Fibroblast of lung (primary cell): ENCODE data around the gene EYS. TPM values are rescaled to one million over a fixed set of nuclear protein-coding genes. Genes with fewer than 3 reads are reported as not detected.

Source experiments
- DNase-seq, 2 donors: peaks; one replicate each; pipeline versions ENCODE4 v3.0.0 to v3.0.0-alpha.2; 2010; ENCODE audit warnings: low read depth in 2 of 2
- H2AFZ ChIP-seq: 2 replicates; pipeline ENCODE4 v1.5.1; 2012; ENCODE audit warnings: low read length, control low read depth, inconsistent platforms
- H3K27ac ChIP-seq: 2 replicates; pipeline ENCODE4 v1.5.1; 2011; ENCODE audit warnings: low read length, control low read depth; ENCODE audit not compliant: insufficient read depth
- H3K27me3 ChIP-seq: 2 replicates; pipeline ENCODE4 v1.5.1; 2011; ENCODE audit warnings: mild to moderate bottlenecking, low read length; ENCODE audit not compliant: control insufficient read depth, insufficient read depth
- H3K36me3 ChIP-seq: 2 replicates; pipeline ENCODE4 v1.5.1; 2011; ENCODE audit warnings: low read length; ENCODE audit not compliant: control insufficient read depth, insufficient read depth
- H3K4me1 ChIP-seq: 2 replicates; pipeline ENCODE4 v1.5.1; 2011; ENCODE audit warnings: low read length; ENCODE audit not compliant: control insufficient read depth, insufficient read depth; ENCODE audit errors: extremely low read depth
- H3K4me2 ChIP-seq: 2 replicates; pipeline ENCODE4 v1.5.1; 2011; ENCODE audit warnings: low read length, control low read depth; ENCODE audit not compliant: insufficient read depth; ENCODE audit errors: extremely low read depth
- H3K4me3 ChIP-seq, 4 experiments: fragments of 200-600 bp in 1 of 4; sonication (generic) in 1 of 4; replicated peaks in 1 of 4; 2 replicates each; pipeline ENCODE4 v1.5.1; 2011 to 2016; ENCODE audit warnings: low read length in 4 of 4, low read depth in 3 of 4, mild to moderate bottlenecking in 3 of 4, control low read depth in 2 of 4, inconsistent platforms in 1 of 4, mixed read lengths in 1 of 4; ENCODE audit not compliant: insufficient read depth in 1 of 4; ENCODE audit errors: control extremely low read depth in 1 of 4
- H3K79me2 ChIP-seq: 2 replicates; pipeline ENCODE4 v1.5.1; 2012; ENCODE audit warnings: mild to moderate bottlenecking, low read length, inconsistent platforms; ENCODE audit not compliant: control insufficient read depth, insufficient read depth
- H3K9ac ChIP-seq: 2 replicates; pipeline ENCODE4 v1.5.1; 2011; ENCODE audit warnings: mild to moderate bottlenecking, low read length, control low read depth; ENCODE audit not compliant: insufficient read depth
- H3K9me3 ChIP-seq: 2 replicates; pipeline ENCODE4 v1.5.1; 2012; ENCODE audit warnings: low read depth, low read length; ENCODE audit not compliant: control insufficient read depth, insufficient read depth
- H4K20me1 ChIP-seq: 2 replicates; pipeline ENCODE4 v1.5.1; 2011; ENCODE audit warnings: low read length; ENCODE audit not compliant: control insufficient read depth, insufficient read depth; ENCODE audit errors: extremely low read depth
- EZH2 ChIP-seq: IDR thresholded peaks from 2 replicates; pipeline ENCODE4 v1.5.1; 2012; ENCODE audit warnings: low read length, control low read depth, mild to moderate bottlenecking; ENCODE audit errors: missing control alignments
- polyA plus RNA-seq, 2 donors: library from polyadenylated mRNA; depleted of rRNA in 1 of 2; stranded (reverse) in 1 of 2; unstranded in 1 of 2; fragments of >200 nt; gene quantifications; 2 replicates each; pipeline ENCODE4 v1.2.1, GENCODE V29; 2011 to 2012; ENCODE audit warnings: missing spikeins in 1 of 2
- total RNA-seq: library from RNA; depleted of rRNA; stranded (reverse); fragments of >200 nt; gene quantifications from 2 replicates; pipeline ENCODE4 v1.2.1, GENCODE V29; 2014
- TF ChIP-seq, protein P1 (sequence below), 2 donors: IDR thresholded peaks in 1 of 2; conservative IDR thresholded peaks in 1 of 2; 1 replicate in 1 of 2; 2 replicates in 1 of 2; pipeline ENCODE4 v1.5.1; 2011 to 2012; ENCODE audit warnings: low read length in 2 of 2, control low read depth in 1 of 2, inconsistent platforms in 1 of 2, low read depth in 1 of 2, mild to moderate bottlenecking in 1 of 2

The EYS gene
- total and polyA plus RNA-seq, 2 donors (not counting 1 experiment from before 2014, with no cell fraction given) = under 0.01 TPM; not detected in 1

DNA sequence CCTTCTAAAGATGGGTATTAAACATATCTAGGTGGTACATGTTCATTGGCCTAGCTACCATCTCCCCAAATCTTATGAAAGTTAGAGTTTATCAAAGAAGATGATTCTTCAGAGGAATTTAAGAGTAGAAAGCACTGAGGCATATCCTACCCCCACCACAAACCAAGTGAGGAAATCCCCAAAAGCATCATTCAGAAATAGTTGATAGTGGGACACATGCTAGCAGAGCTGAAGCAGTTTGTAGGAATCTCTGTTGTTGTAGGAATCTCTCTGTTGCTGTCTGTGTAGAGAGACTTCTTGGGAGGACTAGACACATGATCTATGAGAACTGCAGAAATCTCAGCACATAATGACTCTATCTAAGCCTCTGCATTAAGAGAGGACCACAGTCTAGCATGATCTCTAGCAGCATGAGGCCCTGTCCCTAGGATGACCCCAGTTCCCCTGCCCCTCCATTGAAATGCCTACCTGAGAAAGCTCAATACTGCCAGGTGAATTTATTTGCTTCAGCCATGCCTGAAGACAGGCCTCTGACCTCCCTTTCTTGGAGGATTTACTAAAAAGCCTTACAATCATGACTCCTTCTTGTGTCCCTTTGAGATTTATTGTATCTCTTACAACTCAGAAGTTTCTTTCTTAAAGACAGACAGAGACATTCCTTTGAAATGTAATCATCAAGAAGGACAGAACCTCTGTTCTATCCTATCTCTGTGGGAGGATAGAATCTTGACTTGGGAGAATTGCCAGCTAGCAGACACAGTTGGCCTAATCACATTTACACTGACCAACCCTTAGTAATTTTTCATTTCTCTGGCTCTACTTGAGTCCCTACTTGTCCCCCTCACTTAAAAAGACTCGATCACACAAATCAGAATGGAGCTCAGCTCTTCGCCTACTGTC is 1489.1 kb downstream of the EYS start:
- no peaks in the 10 kb centered on the region for H3K27me3 ChIP-seq
- H3K79me2 ChIP-seq = no peaks in the 10 kb centered on the region
- no peak overlapping the region for H3K9ac ChIP-seq
- no peak overlapping the region for H3K4me3 ChIP-seq
- no peak overlapping the region for H2AFZ ChIP-seq
- H3K4me2 ChIP-seq = no peak overlapping the region
- H3K36me3 ChIP-seq = no peaks in the 10 kb centered on the region
- H4K20me1 ChIP-seq = no peaks in the 10 kb centered on the region
- TF ChIP-seq EZH2 = no peak
- TF ChIP-seq, protein P1, sequence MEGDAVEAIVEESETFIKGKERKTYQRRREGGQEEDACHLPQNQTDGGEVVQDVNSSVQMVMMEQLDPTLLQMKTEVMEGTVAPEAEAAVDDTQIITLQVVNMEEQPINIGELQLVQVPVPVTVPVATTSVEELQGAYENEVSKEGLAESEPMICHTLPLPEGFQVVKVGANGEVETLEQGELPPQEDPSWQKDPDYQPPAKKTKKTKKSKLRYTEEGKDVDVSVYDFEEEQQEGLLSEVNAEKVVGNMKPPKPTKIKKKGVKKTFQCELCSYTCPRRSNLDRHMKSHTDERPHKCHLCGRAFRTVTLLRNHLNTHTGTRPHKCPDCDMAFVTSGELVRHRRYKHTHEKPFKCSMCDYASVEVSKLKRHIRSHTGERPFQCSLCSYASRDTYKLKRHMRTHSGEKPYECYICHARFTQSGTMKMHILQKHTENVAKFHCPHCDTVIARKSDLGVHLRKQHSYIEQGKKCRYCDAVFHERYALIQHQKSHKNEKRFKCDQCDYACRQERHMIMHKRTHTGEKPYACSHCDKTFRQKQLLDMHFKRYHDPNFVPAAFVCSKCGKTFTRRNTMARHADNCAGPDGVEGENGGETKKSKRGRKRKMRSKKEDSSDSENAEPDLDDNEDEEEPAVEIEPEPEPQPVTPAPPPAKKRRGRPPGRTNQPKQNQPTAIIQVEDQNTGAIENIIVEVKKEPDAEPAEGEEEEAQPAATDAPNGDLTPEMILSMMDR (conservative IDR thresholded peaks at IDR 0.05 in 1 of 2, IDR thresholded peaks at IDR 0.05 in 1 of 2; ENCODE audit: low read depth in 1 of 2, low read length in 2 of 2) = no peak
- H3K27ac ChIP-seq = no peak overlapping the region
- no peaks in the 10 kb centered on the region for H3K4me1 ChIP-seq
- DNase-seq = peak; percentile 2 to 39
- no peaks in the 10 kb centered on the region for H3K9me3 ChIP-seq

DNA sequence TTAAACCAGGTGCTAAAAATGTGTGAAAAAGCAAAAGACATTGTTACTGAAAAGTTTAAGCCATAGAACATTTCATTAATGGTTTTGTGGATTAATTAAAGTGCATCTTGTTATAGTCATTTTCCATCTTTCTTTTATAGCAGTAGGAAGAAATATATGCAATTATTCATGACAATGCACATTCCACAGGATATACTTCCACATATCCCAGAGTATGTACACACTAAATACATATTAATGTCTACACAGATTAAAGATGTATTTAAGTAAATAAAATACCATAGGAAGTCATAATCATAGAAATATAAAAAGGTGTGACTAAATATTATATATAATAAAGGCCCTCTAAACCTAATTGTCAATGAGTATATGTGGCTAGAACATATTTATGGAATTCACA is 1492.7 kb downstream of the EYS start:
- TF ChIP-seq EZH2 = no peak
- TF ChIP-seq, protein P1 (conservative IDR thresholded peaks at IDR 0.05 in 1 of 2, IDR thresholded peaks at IDR 0.05 in 1 of 2; ENCODE audit: low read depth in 1 of 2, low read length in 2 of 2) = no peak
- no peaks in the 10 kb centered on the region for H3K36me3 ChIP-seq

DNA sequence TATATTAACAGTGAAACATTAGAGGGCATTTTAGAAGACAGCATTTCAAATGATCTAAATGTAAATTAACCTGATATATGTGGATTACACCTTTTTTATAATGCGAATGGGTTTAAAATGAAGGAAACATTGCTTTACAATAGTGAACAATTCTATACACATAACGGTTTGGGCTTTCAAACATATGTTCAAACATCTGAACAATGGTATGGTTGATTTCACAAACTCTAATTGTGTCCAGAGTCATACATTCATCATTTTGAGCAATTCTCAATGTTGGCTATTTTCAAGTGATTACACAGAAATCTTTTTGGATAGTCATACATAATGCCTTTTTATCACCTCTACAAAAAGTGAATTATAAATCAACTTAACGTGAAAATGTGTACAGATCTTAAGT is 1493.3 kb downstream of the EYS start:
- DNase-seq = no peak
- no peaks in the 10 kb centered on the region for H3K4me1 ChIP-seq
- H3K9ac ChIP-seq = no peak overlapping the region
- no peak overlapping the region for H3K27ac ChIP-seq
- no peak for TF ChIP-seq EZH2
- TF ChIP-seq, protein P1 (conservative IDR thresholded peaks at IDR 0.05 in 1 of 2, IDR thresholded peaks at IDR 0.05 in 1 of 2; ENCODE audit: low read depth in 1 of 2, low read length in 2 of 2) = no peak
- H4K20me1 ChIP-seq = no peaks in the 10 kb centered on the region
- no peak overlapping the region for H3K4me2 ChIP-seq
- no peaks in the 10 kb centered on the region for H3K27me3 ChIP-seq
- H3K36me3 ChIP-seq = no peaks in the 10 kb centered on the region
- no peaks in the 10 kb centered on the region for H3K79me2 ChIP-seq
- no peak overlapping the region for H3K4me3 ChIP-seq
- H3K9me3 ChIP-seq = no peaks in the 10 kb centered on the region
- no peak overlapping the region for H2AFZ ChIP-seq

More for the DNA sequence above, 1492.7 kb downstream of the EYS start:
- Histone ChIP-seq H3K27ac (no peak overlapping the region), H3K9ac (no peak overlapping the region), H3K9me3 (no peaks in the 10 kb centered on the region), H3K4me3 (no peak overlapping the region), H3K27me3 (no peaks in the 10 kb centered on the region), H2AFZ (no peak overlapping the region), H3K4me2 (no peak overlapping the region), H3K79me2 (no peaks in the 10 kb centered on the region), H3K4me1 (no peaks in the 10 kb centered on the region), H4K20me1 (no peaks in the 10 kb centered on the region)
- no peak for DNase-seq
